Stomach (tissue), 9 donors: ENCODE data around the gene CYCS. TPM values are rescaled to one million over a fixed set of nuclear protein-coding genes. Genes with fewer than 3 reads are reported as not detected.

ENCODE experiments used
- DNase-seq, 2 donors: peaks; one replicate each; pipeline versions ENCODE4 v3.0.0 to v3.0.0-alpha.2; 2013 to 2019
- H3K27ac ChIP-seq, 5 donors: fragments of 200-600 bp in 4 of 5; sonication (generic) in 4 of 5; one replicate each; pipeline ENCODE4 v1.5.1; 2013 to 2019; ENCODE audit warnings: mild to moderate bottlenecking in 1 of 5, moderate library complexity in 1 of 5
- H3K27me3 ChIP-seq, 3 donors: fragments of 200-600 bp; sonication (generic); one replicate each; pipeline ENCODE4 v1.5.1; 2017 to 2019; ENCODE audit warnings: mixed run types in 1 of 3
- H3K36me3 ChIP-seq, 4 donors: fragments of 200-600 bp; sonication (generic); 1 replicate in 3 of 4; 2 replicates in 1 of 4; pipeline ENCODE4 v1.5.1; 2016 to 2019
- H3K4me1 ChIP-seq, 4 donors: fragments of 200-600 bp; sonication (generic); one replicate each; pipeline ENCODE4 v1.5.1; 2016 to 2019
- H3K4me3 ChIP-seq, 4 donors: fragments of 200-600 bp; sonication (generic) in 3 of 4; one replicate each; pipeline ENCODE4 v1.5.1; 2016 to 2019; ENCODE audit warnings: mild to moderate bottlenecking in 1 of 4
- H3K9me3 ChIP-seq, 4 donors: fragments of 200-600 bp; sonication (generic); one replicate each; pipeline ENCODE4 v1.5.1; 2016 to 2019
- CTCF ChIP-seq, 7 experiments: fragments of 450-650 bp in 4 of 7; fragments of 200-600 bp in 3 of 7; sonication (generic) in 3 of 7; IDR thresholded peaks; one replicate each; pipeline ENCODE4 v1.5.1; 2016 to 2019; ENCODE audit warnings: antibody characterized with exemption in 7 of 7, control low read depth in 2 of 7, mild to moderate bottlenecking in 1 of 7
- EP300 ChIP-seq: sonication (generic); formaldehyde crosslinking; IDR thresholded peaks from one replicate; pipeline ENCODE4 v1.6.1; 2017; ENCODE audit warnings: antibody characterized with exemption
- POLR2A ChIP-seq, 4 donors: fragments of 450-650 bp; IDR thresholded peaks; one replicate each; pipeline ENCODE4 v1.6.1; 2016; ENCODE audit warnings: antibody characterized with exemption in 4 of 4, control low read depth in 2 of 4, mild to moderate bottlenecking in 1 of 4, moderate library complexity in 1 of 4
- POLR2AphosphoS5 ChIP-seq, 3 donors: sonication (generic); formaldehyde crosslinking; IDR thresholded peaks; one replicate each; pipeline ENCODE4 v1.6.1; 2016; ENCODE audit warnings: antibody characterized with exemption in 3 of 3
- WGBS, 5 donors: extraction: QIAGEN DNeasy Blood & Tissue Kit in 3 of 5; methylation state at CpG; one replicate each; pipeline versions ENCODE4 v1.1.5 to v1.1.7; 2013 to 2018; 5-methylcytosine and 5-hydroxymethylcytosine counted together
- intact Hi-C: fragments of 100-400 bp; cut with DNase I; formaldehyde crosslinking; loops from one replicate; pipeline ENCODE4 v1.15.1; 2023; ENCODE audit warnings: low total_unique reads
- polyA plus RNA-seq, 3 donors: library from polyadenylated mRNA; stranded (reverse); fragments of 200-250 nt; gene quantifications; one replicate each; pipeline ENCODE4 v1.2.3, GENCODE V29; 2013
- total RNA-seq, 5 donors: library from RNA; depleted of rRNA; stranded (reverse); fragments of >200 nt; gene quantifications; one replicate each; pipeline versions ENCODE4 v1.1.0 to v1.2.3, GENCODE V29; 2014 to 2016
- donor health status: healthy with polysubstance abuse.
- donor health status: Bipolar disorder and iron deficiency.
- donor health status: healthy.

Gene CYCS
- total and polyA plus RNA-seq, 8 donors = 34.5 to 124 (median 67.7) TPM

- Histone ChIP-seq H3K9me3 (no peaks in the 10 kb centered on the region), H3K4me1 (peaks cover 0 to 11% (median 8%) of the 10 kb centered on the region in 4 donors), H3K27me3 (peaks cover 0 to 7% (median 0%) of the 10 kb centered on the region in 3 donors), H3K4me3 (no peak overlapping the region), H3K36me3 (no peaks in the 10 kb centered on the region), H3K27ac (no peak overlapping the region)
- peak; percentile 64 to 81 for DNase-seq
- intact Hi-C loops = no loop called here
- WGBS, 5 donors = 29 to 39% (median 34%) methylated on average over 11 of the region's 11 CpGs
- TF ChIP-seq EP300 (no peak), CTCF (IDR thresholded peaks at IDR 0.05) (peak in 5 of 7 experiments; percentile 31 to 79 (median 66))
Observed at GRCh38 chr7:25098096-25099046, 26.7 kb downstream of the CYCS start.

GRCh38 chr7:25095516-25096345, 29.3 kb downstream of the CYCS start:
- no peak overlapping the region for H3K4me3 ChIP-seq
- H3K4me1 ChIP-seq = peaks cover 0 to 14% (median 8%) of the 10 kb centered on the region in 4 donors
- TF ChIP-seq POLR2AphosphoS5 (IDR thresholded peaks at IDR 0.05) (no peak), POLR2A (IDR thresholded peaks at IDR 0.05) (no peak), CTCF (IDR thresholded peaks at IDR 0.05) (no peak), EP300 (no peak)
- H3K9me3 ChIP-seq = no peaks in the 10 kb centered on the region
- DNase-seq = no peak
- no peaks in the 10 kb centered on the region for H3K36me3 ChIP-seq
- H3K27me3 ChIP-seq = peaks cover 0 to 7% (median 0%) of the 10 kb centered on the region in 3 donors
- 25 to 47% (median 38%) methylated on average over 5 of the region's 5 CpGs for WGBS, 5 donors
- intact Hi-C loops = no loop called here
- no peak overlapping the region for H3K27ac ChIP-seq

GRCh38 chr7:25093268-25093826, 31.7 kb downstream of the CYCS start:
- intact Hi-C loops = no loop called here
- peak; percentile 72 to 82 for DNase-seq
- no peaks in the 10 kb centered on the region for H3K27me3 ChIP-seq
- no peaks in the 10 kb centered on the region for H3K9me3 ChIP-seq
- peak in 5 of 7 experiments; percentile 25 to 55 (median 42) for TF ChIP-seq CTCF (IDR thresholded peaks at IDR 0.05)
- no peak for TF ChIP-seq EP300
- H3K27ac ChIP-seq = peak overlapping the region in 1 of 5 donors; percentile 16
- H3K4me1 ChIP-seq = peaks cover 0 to 14% (median 8%) of the 10 kb centered on the region in 4 donors
- H3K36me3 ChIP-seq = no peaks in the 10 kb centered on the region
- WGBS, 5 donors = 67 to 72% (median 70%) methylated on average over 5 to 6 of the region's 6 CpGs
- no peak overlapping the region for H3K4me3 ChIP-seq

- intact Hi-C loops = no loop called here
- H3K27ac ChIP-seq = no peak overlapping the region
- H3K4me3 ChIP-seq = no peak overlapping the region
- H3K36me3 ChIP-seq = no peaks in the 10 kb centered on the region
- TF ChIP-seq POLR2AphosphoS5 (IDR thresholded peaks at IDR 0.05) (no peak), EP300 (no peak), CTCF (IDR thresholded peaks at IDR 0.05) (no peak), POLR2A (IDR thresholded peaks at IDR 0.05) (no peak)
- no peaks in the 10 kb centered on the region for H3K27me3 ChIP-seq
- 72 to 90% (median 82%) methylated on average over 4 of the region's 4 CpGs for WGBS, 5 donors
- H3K4me1 ChIP-seq = peaks cover 0 to 14% (median 8%) of the 10 kb centered on the region in 4 donors
- H3K9me3 ChIP-seq = no peaks in the 10 kb centered on the region
- no peak for DNase-seq
Observed at GRCh38 chr7:25091779-25092178, 33.3 kb downstream of the CYCS start.
